Urinary bladder (tissue), 4 donors: ENCODE results near the gene DLGAP5. TPM values are rescaled to one million over a fixed set of nuclear protein-coding genes. Genes with fewer than 3 reads are reported as not detected.

Experiments
- DNase-seq: peaks from one replicate; pipeline ENCODE4 v3.0.0-alpha.2; 2015; ENCODE audit errors: extremely low spot score
- H3K27ac ChIP-seq: one replicate; pipeline ENCODE4 v1.5.1; 2013; ENCODE audit warnings: low read depth, mild to moderate bottlenecking, moderate library complexity
- H3K36me3 ChIP-seq: one replicate; pipeline ENCODE4 v1.6.1; 2013; ENCODE audit warnings: mild to moderate bottlenecking, moderate library complexity; ENCODE audit not compliant: insufficient read depth
- H3K4me1 ChIP-seq: one replicate; pipeline ENCODE4 v1.6.1; 2013; ENCODE audit warnings: mild to moderate bottlenecking, moderate library complexity; ENCODE audit not compliant: insufficient read depth
- H3K4me3 ChIP-seq: one replicate; pipeline ENCODE4 v1.5.1; 2013; ENCODE audit warnings: low read depth, low read length
- WGBS: extraction: QIAGEN DNeasy Blood & Tissue Kit; methylation state at CpG from one replicate; pipeline ENCODE4 v1.1.7; 2013; 5-methylcytosine and 5-hydroxymethylcytosine counted together
- polyA plus RNA-seq: library from polyadenylated mRNA; stranded (reverse); fragments of 200-250 nt; gene quantifications from one replicate; pipeline ENCODE4 v1.2.3, GENCODE V29; 2013
- total RNA-seq: library from RNA; depleted of rRNA; stranded (reverse); fragments of >200 nt; gene quantifications from one replicate; pipeline ENCODE4 v1.2.3, GENCODE V29; 2014
- donor health status: healthy with polysubstance abuse.
- donor health status: healthy.

Gene DLGAP5
- total and polyA plus RNA-seq, 2 donors = 0.19 to 23.4 TPM

DNA sequence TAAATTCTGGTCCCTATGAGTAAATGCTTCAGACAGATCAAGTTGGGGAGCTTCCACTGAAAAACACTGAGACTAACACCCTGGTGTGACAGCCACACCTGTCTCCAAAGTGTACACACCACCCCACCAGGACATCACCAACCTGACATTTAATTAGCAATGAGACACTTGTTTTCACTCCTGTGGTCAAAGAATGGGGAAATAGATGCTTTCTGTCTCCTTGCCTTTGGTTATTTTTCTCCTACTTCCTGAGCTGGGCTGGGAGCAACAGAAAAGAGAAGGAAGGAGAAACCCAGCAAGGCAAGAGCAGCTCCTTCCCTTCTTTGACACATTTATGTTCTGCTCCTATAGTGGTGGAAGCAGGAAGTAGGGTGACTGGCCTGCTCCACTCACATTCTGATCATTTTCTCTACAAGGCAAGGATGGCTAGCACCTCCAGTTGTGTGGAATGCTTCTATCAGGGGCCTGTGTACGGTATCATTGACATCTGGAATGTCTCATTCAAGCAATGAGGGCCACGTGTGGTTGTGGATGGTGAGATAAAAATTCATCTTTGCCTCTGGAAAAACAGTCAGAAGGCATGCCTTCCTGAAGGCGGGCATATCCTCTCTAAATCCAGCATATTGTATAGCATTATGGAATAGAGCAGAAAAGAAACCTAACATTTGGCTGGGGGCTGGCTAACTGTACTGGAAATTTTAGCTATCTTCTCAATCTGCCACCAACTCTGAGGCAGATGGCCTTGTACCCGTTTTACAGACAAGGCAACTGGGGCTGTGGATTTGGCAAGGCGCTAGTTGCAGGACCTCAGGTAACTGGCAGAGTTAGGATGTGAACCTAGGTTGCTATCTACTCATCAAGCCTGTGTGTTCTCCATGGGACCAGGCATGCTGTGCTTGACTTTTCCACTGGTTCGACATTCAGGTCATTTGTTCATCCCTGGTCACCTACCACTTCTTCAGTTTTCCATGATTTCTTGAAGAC lies 87.1 kb downstream of the DLGAP5 start:
- H3K27ac ChIP-seq = peak overlapping the region; percentile 83
- no peaks in the 10 kb centered on the region for H3K4me1 ChIP-seq
- no peak for DNase-seq
- H3K36me3 ChIP-seq = no peaks in the 10 kb centered on the region
- no peak overlapping the region for H3K4me3 ChIP-seq
- WGBS = 88% methylated on average over 6 of the region's 6 CpGs

DNA sequence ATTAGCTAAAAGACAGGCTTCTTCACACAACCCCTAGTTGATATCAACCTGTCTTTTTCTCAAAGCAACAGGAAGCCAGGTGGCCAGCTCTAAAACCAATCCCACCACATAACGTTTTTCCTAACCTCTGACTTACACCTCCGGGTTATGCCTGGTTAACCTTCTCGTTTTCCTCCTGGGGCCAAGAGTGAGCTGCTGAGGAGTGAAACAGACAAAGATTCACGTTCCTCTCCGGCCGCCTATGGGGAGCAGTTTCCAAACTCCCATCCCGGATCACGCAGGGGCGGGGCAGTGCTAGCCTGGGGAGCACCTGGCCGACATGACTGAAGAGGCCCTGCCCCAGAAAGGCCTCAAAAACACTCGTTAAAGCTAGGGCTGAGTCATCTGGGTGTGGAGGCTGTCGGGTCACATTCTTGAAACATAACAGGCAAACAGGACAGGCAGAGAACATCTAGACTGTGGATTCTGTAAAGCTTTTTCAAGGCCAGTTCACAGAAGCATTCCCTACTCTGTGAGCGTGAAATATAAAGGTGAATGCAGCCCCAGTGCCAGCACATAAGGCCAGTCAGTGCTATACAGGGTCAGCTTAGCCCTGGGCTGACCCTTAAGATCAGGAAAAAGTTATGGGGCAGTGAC lies 88.3 kb downstream of the DLGAP5 start:
- H3K4me1 ChIP-seq = no peaks in the 10 kb centered on the region
- peak overlapping the region; percentile 83 for H3K27ac ChIP-seq
- peak; percentile 89 for DNase-seq
- H3K36me3 ChIP-seq = no peaks in the 10 kb centered on the region
- 21% methylated on average over 13 of the region's 13 CpGs for WGBS
- H3K4me3 ChIP-seq = no peak overlapping the region

DNA sequence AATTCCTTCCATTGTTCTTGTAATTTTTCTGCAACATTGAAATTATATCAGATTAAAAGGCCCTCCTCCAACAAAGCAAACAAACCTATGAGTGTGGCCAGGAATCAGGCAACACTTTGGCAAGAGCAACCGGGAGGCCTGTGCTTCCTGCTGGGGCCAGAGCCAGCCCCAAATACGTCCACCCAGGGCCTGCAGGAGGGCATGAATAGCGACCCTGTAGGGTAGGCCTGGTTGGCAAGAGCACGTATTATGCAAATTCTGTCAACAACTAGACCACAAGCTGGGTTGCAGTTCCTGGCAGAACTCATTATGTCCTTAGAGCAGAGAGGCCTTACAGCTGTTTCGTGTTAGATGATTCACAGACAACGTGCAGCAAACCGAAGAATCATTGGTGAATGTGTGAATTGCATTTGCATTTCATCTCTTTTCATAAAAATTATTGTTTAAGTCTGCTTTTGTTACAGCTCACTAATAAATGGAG lies 89.2 kb downstream of the DLGAP5 start:
- peak; percentile 37 for DNase-seq
- WGBS = 3% methylated on average over 7 of the region's 7 CpGs
- H3K4me3 ChIP-seq = no peak overlapping the region
- no peaks in the 10 kb centered on the region for H3K4me1 ChIP-seq
- no peaks in the 10 kb centered on the region for H3K36me3 ChIP-seq
- peak overlapping the region; percentile 83 for H3K27ac ChIP-seq

DNA sequence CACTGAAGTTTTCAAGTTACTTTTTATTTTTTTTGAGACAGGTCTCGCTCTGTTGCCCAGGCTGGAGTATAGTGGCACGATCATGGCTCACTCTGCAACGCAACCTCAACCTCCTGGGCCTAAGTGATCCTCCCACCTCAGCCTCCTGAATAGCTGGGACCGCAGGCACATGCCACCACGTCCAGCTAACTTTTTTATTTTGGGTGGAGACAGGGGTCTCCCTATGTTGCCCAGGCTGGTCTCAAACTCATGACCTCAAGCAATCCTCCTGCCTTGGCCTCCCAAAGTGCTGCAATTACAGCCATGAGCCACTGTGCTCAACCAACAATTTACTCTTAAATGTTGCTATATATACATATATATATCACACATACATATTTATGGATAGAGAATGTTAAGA lies 89.7 kb downstream of the DLGAP5 start:
- H3K27ac ChIP-seq = peak overlapping the region; percentile 90
- no peaks in the 10 kb centered on the region for H3K36me3 ChIP-seq
- no peak overlapping the region for H3K4me3 ChIP-seq
- DNase-seq = no peak
- no peaks in the 10 kb centered on the region for H3K4me1 ChIP-seq
- WGBS = 93% methylated on average over 5 of the region's 5 CpGs

DNA sequence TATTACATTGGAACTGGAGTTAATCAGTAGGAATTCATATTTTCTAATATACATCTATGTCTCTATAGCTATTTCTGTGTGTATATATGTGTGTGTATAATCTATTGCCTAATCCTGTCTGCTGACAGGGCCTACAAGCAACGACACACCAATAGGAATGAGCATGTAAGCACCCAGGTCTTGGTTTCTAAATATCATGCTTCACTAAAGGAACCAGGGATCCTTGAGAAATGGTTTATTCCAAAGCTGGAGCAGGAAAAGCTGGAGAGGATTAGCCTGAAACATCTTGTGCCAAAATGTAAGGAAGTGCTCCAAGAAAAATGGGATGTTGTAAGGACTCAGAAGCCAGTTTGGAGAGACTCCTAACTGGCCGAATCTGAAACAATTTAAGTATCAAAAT lies 91.6 kb downstream of the DLGAP5 start:
- Histone ChIP-seq H3K4me1 (no peaks in the 10 kb centered on the region), H3K27ac (no peak overlapping the region), H3K36me3 (no peaks in the 10 kb centered on the region), H3K4me3 (no peak overlapping the region)
- 27% methylated on average over 2 of the region's 2 CpGs for WGBS
- DNase-seq = no peak

DNA sequence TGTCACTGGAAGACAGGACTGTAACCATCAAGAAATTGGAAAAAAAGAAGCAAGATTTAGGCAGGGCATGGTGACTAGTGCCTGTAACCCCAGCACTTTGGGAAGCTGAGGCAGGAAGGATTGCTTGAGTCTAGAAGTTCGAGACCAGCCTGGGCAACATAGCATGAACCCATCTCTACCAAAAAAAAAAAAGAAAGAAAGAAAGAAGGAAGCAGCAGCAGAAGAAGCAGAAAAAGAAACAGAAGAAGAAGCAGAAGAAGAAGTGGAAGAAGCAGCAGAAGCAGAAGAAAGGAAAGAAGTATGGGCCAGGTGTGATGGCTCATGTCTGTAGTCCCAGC lies 92.9 kb downstream of the DLGAP5 start:
- no peaks in the 10 kb centered on the region for H3K4me1 ChIP-seq
- no peak overlapping the region for H3K4me3 ChIP-seq
- no peak for DNase-seq
- peak overlapping the region; percentile 39 for H3K27ac ChIP-seq
- WGBS = 98% methylated on average over 1 of the region's 1 CpG
- no peaks in the 10 kb centered on the region for H3K36me3 ChIP-seq

Other genes with a start within 250 kb of the DLGAP5 start
- 14.1 TPM for gene WDHD1, start 164.5 kb downstream of the DLGAP5 start, total RNA-seq
- gene WDHD1, start 164.5 kb downstream of the DLGAP5 start, polyA plus RNA-seq = 2.0 TPM
- 32.9 TPM for gene SOCS4, start 164.3 kb downstream of the DLGAP5 start, total RNA-seq
- 7.8 TPM for gene SOCS4, start 164.3 kb downstream of the DLGAP5 start, polyA plus RNA-seq
- 38.3 TPM for gene MAPK1IP1L, start 139.9 kb downstream of the DLGAP5 start, total RNA-seq
- 56.1 TPM for gene MAPK1IP1L, start 139.9 kb downstream of the DLGAP5 start, polyA plus RNA-seq
- gene LGALS3, start 62.3 kb downstream of the DLGAP5 start, total RNA-seq = 81.3 TPM
- 427 TPM for gene LGALS3, start 62.3 kb downstream of the DLGAP5 start, polyA plus RNA-seq
- gene FBXO34, start 79.8 kb upstream of the DLGAP5 start, total RNA-seq = 39.0 TPM
- 12.1 TPM for gene FBXO34, start 79.8 kb upstream of the DLGAP5 start, polyA plus RNA-seq
- 24.7 TPM for gene ATG14, start 220.2 kb upstream of the DLGAP5 start, total RNA-seq
- 9.7 TPM for gene ATG14, start 220.2 kb upstream of the DLGAP5 start, polyA plus RNA-seq
- not detected for gene TBPL2, start 249.0 kb upstream of the DLGAP5 start, total RNA-seq
- gene TBPL2, start 249.0 kb upstream of the DLGAP5 start, polyA plus RNA-seq = not detected